ENCODE results near the gene UBE2V1.
"Not testable (repeated sequence)": the region's sequence is repeated elsewhere in the genome, so short reads cannot be mapped to it uniquely, and the experiment has no call there.

UBE2V1 gene

DNA sequence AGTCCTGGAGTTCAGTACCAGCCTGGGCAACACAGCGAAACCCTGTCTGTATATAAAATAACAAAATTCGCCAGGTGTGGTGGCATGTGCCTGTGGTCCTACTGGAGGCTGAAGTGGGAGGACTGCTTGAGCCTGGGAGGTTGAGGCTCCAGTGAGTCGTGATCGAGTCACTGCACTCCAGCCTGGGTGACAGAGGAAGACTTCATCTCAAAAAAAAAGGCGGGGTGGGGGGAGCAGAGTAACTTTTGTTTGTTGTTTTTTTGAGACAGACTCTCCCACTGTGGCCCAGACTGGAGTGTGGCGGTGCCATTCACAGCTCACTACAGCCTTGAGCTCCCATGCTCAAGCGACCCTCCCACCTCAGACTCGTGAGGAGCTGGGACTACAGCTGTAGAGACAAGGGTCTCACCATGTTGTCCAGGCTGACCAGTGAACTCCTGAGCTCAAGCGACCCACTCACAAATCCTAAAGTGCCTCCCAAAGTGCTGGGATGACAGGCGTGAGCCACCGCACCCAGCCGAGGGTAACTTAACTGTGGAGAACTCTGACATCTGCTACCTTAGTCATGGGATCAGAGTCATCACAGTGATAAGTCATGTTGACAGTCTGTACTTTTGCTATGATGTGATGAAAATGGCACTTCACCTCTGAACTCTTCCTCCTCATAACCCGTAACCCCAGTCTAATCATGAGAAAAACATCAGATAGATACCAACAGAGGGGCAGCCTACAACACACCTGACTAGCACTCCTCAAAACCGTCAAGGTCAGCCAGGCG, 24.1 kb upstream of the UBE2V1 start:
- no peak for DNase-seq

- DNase-seq = not testable (repeated sequence)
Observed at GRCh38 chr20:50135157-50135556, 22.2 kb upstream of the UBE2V1 start.

DNA sequence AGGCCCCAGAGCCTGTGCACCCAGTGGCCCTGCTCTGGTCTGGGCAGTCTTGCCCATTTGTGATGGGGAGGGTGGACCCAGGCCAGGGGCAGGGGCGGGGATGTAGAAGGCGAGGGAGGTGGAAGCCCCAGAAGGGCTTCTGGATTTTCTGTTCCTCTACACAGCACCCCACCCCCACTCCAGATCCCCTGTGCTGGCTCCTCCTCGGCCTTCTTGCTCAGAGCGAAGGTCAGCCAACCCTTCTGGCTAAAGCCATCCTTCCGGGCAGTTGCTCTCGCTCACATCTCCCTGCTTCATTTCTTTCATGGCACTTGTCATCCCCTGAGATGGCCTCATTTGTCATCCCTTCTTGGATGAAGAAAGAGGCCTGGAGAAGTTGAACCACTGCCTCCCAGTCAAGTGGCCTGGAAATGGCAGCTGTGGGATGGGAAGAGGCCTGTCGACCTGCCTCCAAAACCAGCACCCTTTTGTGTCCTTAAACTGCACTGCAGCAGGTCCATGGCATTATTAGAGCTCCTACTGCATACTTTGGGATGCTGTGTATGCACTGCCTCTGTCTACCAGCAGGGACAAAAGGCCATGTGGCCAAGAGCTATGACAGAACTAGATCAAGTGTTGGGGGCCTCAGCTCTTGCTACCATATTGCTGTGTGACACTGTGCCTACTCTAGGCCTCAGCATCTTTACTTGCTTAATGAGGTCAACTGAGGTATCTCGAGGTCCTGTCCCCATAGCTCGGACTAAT, 20.7 kb upstream of the UBE2V1 start:
- no peak for DNase-seq

DNA sequence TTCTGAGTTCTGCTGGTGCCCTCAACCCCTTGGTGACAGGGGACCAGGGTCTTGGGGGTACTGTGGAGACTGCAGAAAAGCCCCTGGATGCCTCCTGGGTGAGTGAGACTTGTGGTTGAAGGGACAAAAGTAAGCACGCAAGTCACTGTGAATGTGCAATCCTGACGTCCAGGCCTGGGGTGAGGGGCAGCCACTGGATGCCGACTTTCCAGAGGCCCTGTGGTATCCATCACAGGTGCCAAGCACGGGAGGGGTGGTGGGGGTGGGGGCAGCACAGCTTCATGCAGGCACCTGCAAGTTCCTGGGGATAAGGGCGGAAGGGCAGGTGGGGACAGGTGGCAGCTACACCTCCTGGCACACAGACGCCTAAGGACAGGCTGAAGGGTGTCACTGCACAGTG, 20.1 kb upstream of the UBE2V1 start:
- DNase-seq = no peak

- no peak for DNase-seq
Observed at GRCh38 chr20:50130995-50131394, 18.0 kb upstream of the UBE2V1 start.

DNA sequence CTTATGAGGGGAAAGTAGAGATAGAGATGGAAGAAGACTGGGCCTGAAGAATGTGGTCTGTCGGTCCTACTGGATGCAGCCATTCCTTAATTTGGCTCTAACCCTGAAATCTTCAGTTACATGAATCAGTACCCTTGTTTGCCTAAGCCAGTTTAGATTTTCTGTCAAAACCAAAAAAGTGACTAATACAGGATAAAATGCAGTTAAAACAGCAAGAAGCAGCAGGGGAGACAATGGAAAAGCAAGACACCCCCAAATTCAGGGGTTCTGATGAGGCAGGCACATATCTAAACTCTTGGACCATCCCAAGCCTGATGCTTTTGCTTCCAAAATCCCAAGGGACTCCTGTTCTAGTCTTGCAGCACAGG, 17.4 kb upstream of the UBE2V1 start:
- DNase-seq = no peak

- DNase-seq = no peak
Observed at GRCh38 chr20:50129662-50130355, 16.9 kb upstream of the UBE2V1 start.

DNA sequence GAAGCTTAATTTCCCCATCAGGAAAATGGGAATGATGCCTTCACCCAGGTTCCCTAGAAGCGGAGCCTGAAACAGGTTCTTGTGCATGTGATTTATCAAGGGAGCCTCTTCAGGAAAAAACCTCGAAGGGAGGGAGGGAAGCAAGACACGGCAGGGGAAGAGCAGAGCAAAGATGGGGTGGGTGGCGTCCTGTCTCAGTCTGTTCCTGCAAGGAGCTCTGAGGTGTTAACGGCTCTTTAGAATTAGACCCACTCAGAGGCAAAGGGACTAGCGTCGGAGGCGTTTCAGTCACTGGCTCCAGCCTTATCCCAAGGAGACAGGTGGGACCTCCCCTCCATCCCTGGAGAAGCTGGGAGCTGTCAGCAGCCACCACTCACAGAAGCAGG, 15.6 kb upstream of the UBE2V1 start:
- DNase-seq = no peak

GRCh38 chr20:50127587-50128519, 14.9 kb upstream of the UBE2V1 start:
- no peak for DNase-seq

- no peak for DNase-seq
Observed at GRCh38 chr20:50126662-50127061, 13.7 kb upstream of the UBE2V1 start.

GRCh38 chr20:50125279-50125678, 12.3 kb upstream of the UBE2V1 start:
- no peak for DNase-seq

GRCh38 chr20:50124496-50124895, 11.5 kb upstream of the UBE2V1 start:
- DNase-seq = no peak

GRCh38 chr20:50123418-50123817, 10.5 kb upstream of the UBE2V1 start:
- no peak for DNase-seq

GRCh38 chr20:50122763-50123162, 9.8 kb upstream of the UBE2V1 start:
- no peak for DNase-seq

DNA sequence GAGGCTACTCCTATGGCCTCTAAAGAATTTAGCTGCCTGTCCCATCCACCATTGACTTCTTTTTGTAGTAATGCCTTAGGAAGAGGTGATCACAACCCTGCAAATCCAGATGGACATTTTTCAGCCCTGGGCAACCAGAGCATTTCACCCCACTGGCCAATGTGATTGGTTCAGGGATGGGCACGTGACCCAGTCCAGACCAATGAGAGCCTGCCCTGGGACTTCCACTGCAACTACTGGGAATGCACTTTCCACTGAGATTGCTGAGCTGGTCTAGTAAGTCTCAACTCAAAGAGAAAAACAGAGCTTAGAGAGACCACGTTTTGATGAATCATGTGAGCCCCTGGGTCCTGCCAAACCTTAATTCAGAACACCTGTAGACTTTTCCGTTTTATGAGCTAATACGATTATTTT, 8.9 kb upstream of the UBE2V1 start:
- no peak for DNase-seq

- DNase-seq = no peak
Observed at GRCh38 chr20:50120935-50121693, 8.2 kb upstream of the UBE2V1 start.

DNA sequence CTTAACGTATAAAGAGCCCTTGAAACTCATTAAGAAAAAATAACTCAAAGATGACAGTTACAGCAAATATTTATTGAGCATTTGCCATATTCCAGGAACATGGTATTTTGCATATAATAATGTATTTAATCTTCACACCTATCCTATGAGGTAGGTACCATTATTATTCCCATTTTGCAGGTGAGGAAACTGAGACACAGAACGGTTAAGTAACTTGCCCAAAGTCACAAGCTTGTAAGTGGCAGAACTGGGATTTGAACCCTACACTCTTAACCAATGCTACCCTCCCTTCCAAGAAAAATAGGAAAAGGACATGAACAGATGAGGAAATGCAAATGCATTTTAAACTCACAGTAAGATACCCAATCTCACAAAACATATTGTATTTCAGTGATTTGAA, 5.3 kb upstream of the UBE2V1 start:
- no peak for DNase-seq

DNA sequence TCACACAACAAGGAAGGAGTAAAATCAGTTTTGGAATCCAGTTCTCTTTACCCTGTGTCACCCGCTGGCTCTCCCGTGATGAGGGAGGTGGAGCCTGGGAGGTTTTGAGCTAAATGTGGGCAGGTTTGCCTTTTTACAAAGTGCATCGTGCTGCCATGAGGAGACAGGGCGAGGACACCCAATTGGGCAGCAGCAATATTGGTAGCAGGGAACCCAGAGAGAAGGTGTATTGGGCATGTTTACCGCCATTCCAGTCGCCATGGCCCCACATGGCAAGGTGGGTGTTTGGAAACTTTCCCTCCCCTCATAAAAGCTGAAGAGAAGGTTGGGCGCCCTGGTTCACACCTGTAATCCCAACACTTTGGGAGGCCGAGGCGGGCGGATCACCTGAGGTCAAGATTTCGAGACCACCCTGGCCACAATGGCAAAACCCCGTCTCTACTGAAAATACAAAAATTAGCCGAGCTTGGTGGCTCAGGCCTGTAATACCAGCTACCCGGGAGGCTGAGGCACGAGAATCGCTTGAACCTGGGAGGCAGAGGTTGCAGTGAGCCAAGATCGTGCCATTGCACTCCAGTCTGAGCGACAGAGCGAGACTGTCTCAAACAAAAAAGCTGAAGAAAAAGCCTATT, 3.5 kb upstream of the UBE2V1 start:
- DNase-seq = no peak

DNA sequence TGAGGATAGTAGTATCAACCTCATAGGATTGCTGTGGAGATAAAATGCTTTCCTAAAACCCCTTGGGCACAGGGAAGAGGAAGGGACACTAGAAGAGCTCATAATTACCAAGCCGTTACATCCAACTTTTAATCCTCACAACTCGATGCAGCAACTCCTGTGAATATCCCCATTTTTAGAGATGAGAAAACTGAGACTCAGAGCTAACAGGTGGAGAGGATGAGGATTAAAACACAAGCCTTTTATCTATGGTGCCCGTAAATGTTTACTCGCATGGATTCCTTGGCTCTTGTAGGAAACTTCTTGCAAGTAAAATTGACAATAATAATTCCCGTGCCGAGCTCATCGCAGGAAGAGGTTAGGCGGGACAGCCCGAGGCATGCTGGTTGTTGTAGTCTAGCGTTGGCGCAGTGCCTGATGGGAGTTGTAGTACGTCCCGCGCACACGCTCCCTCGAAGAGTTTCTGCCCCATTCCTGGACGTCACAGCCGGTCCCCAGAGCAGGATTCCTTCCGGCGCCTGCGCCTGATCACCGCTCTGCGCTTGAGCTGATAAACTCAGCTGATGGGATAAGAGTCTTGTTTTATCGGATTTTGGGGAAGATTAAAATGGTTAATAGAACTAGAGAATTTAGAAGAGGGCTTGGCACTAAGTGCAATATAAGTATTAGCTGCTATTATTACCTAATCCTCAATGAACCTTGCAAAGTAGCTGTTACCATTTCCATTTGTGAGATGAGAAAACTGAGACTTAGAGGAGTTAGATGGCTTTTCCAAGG, 2.8 kb upstream of the UBE2V1 start:
- peak; percentile 87 for DNase-seq

- no peak for DNase-seq
Observed at GRCh38 chr20:50115041-50115512, 2.1 kb upstream of the UBE2V1 start.

Data from GOT3 (cell line).